GM12872 (cell line): ENCODE data around the gene FGFR3.
A peak's percentile ranks its signal among the peaks of the same experiment; 100 is the strongest.

Experiments
- TF ChIP-seq, protein P1 (sequence below): IDR thresholded peaks from 3 replicates; pipeline ENCODE4 v1.5.1; 2011; ENCODE audit warnings: low read depth, mild to moderate bottlenecking, low read length, moderate library complexity; ENCODE audit not compliant: insufficient read depth

FGFR3 gene

DNA sequence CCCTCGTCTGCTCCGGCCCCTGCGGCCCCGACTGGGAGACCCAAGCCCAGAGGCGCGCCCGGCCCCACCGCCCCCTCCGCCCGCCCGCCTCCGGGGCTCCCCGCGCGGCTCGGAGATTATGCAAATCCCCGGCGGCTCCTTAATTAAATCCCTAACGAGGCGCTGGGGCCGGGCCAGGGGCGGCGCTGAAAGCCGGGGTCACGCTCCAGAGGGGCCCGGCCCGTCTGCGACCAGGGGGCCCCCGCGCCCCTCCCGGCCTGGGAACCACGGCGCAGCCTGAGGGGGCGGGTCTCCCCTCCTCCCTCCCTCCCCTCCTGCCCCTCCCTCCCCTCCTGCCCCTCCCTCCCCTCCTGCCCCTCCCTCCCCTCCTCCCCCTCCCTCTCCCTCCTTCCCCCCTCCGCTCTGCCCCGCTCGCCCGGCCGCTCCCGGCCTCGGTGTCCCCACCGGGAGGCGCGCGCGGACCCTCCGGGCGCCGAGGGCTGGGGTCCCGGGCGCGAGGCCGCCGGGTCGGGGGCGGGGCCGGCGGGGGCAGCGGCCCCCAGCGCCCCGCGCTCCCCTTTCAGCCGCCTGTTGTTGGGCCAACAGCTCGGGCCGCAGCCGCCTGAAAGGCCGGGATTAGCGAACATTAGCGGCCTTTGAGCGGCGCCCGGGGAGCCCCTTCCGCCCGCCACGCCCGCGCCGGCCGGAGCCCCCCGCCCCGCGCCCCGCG lies 25.9 kb upstream of the FGFR3 start:
- TF ChIP-seq, protein P1, sequence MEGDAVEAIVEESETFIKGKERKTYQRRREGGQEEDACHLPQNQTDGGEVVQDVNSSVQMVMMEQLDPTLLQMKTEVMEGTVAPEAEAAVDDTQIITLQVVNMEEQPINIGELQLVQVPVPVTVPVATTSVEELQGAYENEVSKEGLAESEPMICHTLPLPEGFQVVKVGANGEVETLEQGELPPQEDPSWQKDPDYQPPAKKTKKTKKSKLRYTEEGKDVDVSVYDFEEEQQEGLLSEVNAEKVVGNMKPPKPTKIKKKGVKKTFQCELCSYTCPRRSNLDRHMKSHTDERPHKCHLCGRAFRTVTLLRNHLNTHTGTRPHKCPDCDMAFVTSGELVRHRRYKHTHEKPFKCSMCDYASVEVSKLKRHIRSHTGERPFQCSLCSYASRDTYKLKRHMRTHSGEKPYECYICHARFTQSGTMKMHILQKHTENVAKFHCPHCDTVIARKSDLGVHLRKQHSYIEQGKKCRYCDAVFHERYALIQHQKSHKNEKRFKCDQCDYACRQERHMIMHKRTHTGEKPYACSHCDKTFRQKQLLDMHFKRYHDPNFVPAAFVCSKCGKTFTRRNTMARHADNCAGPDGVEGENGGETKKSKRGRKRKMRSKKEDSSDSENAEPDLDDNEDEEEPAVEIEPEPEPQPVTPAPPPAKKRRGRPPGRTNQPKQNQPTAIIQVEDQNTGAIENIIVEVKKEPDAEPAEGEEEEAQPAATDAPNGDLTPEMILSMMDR: no peak

- TF ChIP-seq, protein P1: peak; percentile 49; the same call in 2 of the 3 replicates
These were observed 25.2 kb upstream of the FGFR3 start for GRCh38 chr4:1767770-1768366.

GRCh38 chr4:1768367-1769034 lies 24.6 kb upstream of the FGFR3 start:
- TF ChIP-seq, protein P1: no peak

- TF ChIP-seq, protein P1: no peak
These were observed 23.4 kb upstream of the FGFR3 start for GRCh38 chr4:1769692-1770091.

DNA sequence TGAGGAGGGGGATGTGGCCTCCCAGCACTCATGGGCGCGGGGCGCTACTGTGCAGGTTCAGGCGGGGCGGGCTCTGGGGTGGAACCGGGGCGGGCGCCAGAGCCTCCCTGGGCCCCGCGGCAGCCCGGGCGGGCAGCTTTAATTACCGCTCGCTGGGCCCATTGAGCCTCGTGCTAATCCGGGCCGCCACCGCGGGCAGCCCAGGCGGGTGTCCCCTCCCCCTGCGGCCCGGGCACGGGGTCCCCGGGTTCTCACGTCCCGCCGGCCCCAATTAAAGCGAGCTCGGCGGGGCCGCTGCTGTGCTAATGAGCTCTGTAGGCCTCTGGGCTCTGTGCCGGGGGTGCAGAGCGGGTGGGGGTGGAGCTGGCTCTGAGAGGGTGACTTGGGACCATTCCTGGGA lies 22.8 kb upstream of the FGFR3 start:
- TF ChIP-seq, protein P1: no peak

DNA sequence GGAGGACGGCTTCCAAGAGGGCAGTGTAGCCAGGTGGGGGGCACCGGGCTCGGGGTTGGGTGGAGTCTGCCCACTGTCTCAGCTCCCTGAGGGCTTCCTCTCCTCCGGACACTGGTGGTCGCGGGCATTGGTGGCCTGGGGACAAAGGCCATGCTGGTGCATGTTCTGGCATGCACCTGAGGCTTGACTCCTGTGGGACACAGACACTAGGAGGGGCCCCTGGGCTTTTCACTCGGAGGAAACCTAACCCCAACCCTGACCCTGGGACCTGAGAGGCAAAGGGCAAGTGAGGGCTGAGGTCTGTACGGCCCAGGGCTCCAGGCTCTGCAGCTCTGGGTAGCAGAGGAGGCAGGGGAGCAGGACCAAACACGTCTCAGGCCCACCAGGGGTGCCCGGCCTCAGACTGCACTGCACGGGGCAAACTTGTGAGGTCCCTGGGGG lies 22.3 kb upstream of the FGFR3 start:
- TF ChIP-seq, protein P1: no peak

- TF ChIP-seq, protein P1: no peak
These were observed 21.4 kb upstream of the FGFR3 start for GRCh38 chr4:1771555-1772305.
